Glomerular visceral epithelial cell (primary cell): Measurements from ENCODE around the gene CPA5.

Experiments used
- DNase-seq: peaks from one replicate; pipeline ENCODE4 v3.0.0-alpha.2; 2016; ENCODE audit errors: extremely low spot score

CPA5 gene, protein sequence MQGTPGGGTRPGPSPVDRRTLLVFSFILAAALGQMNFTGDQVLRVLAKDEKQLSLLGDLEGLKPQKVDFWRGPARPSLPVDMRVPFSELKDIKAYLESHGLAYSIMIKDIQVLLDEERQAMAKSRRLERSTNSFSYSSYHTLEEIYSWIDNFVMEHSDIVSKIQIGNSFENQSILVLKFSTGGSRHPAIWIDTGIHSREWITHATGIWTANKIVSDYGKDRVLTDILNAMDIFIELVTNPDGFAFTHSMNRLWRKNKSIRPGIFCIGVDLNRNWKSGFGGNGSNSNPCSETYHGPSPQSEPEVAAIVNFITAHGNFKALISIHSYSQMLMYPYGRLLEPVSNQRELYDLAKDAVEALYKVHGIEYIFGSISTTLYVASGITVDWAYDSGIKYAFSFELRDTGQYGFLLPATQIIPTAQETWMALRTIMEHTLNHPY

DNA sequence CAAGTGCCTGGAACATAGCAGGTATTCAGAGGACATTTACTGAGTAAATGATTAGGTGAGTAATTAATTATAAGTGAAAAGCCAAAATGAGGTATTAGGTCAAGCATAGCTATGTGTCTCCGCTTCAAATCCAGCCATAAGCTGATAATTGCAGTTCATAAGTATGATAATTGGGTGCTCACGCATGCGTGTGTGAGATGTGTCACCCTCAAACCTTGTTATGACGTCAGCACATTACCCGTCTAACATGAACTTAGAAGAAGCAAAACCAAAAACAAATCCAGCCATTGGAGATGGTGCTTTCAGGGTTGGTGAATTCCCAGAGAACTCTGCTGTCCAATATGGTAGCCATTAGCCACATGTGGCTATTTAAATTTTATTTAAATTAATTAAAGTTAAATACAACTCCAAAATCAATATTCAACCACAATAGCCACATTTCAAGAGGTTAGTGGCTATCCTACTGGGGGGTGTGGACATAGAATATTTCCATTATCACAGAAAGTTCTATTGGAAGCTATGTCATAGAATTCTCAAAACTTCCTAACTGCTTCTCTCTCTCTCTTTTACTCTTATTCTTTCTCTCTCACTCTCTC is at the start of gene CPA5:
TSS of gene CPA5 (plus strand) at position 546 of the 596 bp plus-strand sequence. CDS start 1,670 bp downstream, outside the sequence.
- no peak for DNase-seq

DNA sequence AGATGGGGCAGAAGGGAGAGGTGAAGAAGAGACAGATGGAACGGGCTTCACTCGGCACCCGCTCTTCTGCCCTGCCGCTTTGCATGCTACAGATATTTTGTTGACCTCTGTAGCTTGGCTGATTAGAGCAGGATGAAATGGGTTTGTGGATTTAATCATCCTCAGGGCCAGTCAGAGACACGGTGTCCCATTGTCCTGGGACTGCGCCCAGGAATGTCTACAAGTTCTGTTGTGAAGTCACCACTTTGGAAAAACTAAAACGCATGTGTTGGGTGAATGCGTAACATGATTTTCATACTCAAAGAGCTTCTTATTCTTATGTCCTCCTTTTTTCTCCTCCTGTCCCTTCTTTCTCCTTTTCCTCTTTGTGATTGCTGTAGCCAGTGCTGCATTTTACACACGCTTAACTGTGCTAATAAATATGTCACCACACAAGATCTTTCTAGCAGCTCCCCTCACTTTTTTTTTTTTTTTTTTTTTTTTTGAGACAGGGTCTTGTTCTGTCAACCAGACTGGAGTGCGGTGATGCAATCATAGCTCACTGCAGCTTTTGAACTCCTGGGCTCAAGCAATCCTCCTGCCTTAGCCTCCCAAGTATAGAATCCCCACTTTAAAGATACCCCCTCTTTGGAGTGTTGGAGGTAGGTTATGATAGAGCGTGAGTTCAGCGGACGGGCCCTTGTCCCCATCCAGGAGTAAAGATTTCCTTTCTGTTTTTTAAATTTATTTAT is 48.2 kb upstream of the CPA5 start:
- no peak for DNase-seq

DNA sequence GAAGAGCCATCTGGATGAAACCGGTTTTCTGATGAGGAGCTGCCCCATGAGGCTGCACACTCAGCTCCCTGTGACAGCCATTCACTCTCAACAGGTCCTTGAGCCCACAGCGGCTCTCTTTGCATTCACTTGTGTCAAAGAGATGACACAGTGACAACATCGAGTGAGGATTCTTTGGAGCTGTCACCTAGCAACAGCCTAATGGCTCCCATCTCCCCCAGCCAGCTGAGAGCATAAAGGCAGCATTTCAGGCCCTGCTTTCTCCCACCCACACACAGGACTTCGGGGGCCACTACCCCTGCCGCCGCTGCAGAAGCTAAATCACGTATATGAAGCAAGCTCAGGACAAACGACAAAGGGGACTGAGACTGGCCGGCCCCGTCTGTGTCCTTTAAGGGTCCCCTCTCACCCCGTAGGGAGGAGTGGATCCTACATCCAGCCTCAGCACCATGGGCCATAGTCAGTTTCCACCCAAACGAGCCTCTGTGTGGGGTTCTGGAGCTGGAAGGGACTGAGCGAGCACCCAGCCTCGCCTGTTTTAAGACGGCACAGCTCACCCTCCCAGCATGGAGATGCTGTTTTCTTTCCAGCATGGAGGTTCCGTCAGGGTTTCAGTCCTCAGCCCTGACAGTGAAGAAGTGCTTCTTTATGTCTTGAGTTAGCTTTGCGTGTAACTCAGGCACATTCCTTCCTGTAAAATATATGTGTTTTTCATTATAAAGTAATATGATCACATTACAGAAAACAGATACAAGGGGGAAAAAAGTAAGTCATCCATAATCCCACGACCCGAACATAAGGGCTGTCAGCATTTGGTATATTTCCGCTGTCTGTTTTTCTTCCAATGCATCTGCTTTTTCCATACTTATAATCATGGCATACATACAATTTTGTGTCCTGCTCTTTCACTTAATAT is 46.7 kb upstream of the CPA5 start:
- no peak for DNase-seq

DNA sequence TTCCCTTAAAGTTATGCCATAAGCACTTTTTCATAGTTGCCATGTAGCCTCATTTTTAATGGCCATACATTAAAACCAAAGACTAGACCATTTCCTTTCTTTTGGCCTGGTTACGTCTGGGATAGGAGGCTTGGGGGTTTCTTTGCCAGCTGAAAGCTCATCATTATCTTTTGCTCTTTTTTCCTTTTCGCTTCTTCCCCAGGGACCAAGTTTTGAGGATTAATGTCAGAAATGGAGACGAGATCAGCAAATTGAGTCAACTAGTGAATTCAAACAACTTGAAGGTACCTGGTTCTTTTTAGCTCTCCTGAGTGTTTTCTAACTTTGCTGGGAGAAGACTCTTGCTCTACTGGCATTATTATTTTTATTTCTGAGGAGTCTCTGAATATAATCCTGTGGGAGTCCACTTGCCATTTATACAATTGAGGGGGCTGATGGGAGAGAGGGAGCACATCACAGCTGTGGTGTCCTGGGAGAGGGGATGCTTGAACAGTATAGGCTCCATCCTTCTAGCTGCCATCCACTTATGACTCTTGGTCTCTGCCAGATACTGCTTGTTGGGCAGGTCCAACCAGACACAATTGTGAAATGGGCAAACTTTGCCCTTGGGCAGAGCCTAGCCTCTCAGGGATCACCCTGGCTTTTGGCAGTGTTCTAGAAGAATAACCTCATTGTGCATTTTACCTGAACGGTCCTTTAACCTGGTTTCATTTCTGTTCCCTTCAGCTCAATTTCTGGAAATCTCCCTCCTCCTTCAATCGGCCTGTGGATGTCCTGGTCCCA is 45.9 kb upstream of the CPA5 start:
- DNase-seq, result no peak

DNA sequence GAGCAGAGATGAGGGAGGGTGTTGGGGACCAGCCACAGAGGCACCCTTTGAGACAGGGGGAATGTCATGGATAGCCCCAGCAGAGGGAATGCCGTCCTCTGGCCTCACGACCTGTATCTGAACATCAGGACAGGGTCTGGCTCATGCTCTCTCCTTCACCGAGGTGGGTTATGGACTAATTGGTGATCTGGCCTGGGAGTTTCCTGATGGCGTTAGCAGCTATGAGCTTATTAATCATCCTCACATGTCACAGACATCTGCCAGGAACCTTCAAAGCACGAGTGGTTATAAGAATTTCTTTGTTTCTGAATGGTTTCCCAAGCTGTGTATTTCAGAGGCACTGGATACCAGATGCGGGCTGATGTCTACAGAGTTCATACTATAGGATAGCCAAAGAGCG is 44.8 kb upstream of the CPA5 start:
- DNase-seq, result no peak

DNA sequence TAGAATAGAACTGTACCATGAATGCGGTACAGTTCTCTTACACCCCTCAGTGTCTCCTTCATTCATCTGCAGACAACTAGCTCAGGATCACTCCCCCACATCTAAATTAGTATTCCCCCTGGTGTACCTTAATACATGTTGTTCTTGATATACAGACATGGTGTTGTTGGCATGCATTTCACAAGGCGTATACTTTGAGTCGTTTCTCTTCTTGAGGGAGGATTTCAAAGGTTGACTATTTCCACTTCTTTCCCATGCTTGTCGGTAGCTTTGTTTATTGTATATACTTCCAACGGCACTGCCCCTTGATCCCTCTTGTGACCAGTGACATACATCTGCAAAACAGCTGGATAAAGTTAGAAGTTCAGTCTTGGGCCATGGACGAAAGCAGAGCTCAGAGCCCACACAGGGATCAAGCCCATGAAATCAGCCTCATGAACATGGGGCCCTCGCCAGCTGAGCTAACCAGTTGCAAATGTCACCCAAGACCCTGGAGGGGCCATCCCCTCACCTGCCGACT is 43.1 kb upstream of the CPA5 start:
- DNase-seq, result no peak

DNA sequence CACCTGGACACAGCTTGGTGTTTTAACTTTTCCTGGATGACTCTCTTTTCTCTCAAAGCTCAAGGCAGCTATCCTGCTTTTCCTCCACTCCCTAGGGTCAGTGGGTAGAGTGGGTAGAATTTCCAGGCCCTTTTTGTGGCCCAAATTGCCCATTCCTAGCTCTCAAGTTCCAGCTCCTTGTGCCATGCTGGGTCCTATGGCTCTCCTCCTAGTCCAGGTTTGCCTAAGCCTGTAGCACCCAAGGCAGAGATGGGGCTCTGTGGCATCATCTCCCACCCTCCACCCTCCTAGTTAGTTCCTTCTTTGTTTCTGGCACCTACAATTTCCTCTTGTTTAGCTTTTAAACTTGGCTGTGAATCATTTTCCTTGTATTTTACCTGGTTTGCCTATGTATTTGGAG is 42.0 kb upstream of the CPA5 start:
- DNase-seq, result no peak

DNA sequence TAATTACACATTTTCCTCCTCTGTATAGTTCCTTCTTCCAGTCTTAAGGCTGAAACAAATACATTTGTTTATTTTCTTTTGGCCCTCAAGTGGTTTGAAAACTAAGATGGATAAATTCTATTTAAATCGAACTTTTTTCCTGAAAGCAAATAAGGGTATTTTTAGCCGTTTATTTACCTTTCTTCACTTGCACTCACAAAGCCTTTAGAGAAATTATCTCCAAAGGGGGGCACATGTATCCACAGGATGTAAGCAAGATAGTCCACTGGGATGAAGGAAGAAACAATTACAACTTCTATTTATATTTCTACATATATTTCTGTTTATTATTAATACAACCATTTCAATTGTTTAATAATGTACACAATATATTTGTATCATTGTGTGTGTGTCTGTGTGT is 41.5 kb upstream of the CPA5 start:
- DNase-seq, result no peak

DNA sequence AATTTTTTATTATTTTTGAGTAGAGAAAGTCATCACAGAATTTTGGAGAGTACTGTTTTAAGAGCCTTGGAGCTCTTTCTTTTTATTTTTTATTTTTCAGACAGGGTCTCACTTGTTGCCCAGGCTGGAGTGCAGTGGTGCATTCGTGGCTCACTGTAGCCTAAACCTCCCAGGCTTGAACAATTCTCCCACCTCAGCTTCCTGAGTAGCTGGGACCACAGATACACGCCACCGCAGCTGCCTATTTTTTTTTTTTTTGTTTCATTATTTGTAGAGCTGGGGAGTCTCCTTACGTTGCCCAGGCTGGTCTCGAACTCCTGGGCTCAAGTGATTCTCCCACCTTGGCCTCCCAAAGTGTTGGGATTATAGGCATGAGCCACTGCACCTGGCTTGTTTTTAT is 41.1 kb upstream of the CPA5 start:
- DNase-seq, result no peak

DNA sequence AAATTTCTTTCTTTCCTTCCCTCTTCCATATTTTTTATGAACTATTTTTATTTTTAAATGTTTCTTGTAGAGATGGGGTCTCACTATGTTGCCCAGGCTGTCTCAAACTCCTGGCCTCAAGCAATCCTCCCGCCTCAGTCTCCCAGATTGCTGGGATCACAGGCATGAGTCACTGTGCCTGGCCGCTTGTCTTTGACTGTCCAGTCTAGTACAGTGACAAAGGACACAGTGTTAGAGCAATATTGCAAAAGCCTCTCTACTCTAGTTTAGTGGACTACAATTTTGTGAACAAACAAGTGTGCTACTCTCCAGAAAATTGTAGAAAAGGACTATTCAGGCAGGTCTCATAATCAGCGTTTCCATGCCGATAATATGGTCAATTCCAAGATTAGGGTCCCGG is 40.6 kb upstream of the CPA5 start:
- no peak for DNase-seq

DNA sequence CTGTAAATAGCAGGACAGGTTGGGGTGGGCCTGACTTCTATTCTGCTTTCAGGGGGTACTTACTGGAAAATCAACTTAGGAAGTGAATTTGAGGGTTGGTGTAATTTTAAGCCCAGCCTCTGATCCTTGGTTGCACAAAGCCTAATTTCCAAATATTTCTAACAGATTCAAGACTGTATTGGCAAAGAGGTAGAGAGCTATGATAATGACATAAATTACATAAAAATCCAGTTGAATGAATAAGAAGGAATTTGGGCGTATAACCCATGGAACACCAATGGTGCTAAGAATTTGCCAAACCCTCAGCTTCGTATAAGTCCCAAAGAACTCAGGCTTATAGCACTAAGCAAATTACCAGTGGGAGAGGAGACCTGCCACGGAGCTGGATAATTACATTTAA is 39.7 kb upstream of the CPA5 start:
- DNase-seq, result no peak

DNA sequence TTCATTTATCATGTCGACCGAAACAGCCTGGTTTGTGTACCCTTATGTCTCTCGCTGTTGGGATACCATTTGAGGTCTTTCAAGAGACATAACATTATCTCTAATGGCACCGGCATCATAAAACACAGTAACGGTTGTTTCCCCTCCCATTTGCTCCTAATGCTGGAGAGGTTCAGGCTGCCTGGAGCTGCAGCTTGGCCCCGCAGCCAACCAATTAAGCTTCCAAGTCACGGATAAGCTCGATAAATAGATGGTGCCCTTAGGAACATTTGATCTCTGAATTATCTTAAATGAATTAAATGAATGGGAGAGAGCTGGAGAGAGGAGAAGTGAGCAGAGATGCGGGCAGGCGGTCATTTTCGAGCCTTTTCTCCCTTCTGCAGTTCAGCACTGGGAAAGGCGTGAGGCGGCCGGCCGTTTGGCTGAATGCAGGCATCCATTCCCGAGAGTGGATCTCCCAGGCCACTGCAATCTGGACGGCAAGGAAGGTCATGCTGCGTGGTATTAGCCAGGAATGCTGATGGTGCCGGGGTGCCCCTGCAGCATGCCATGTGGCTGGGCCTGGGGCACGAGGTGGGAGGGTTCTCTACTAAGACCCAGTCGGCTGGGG is 39.1 kb upstream of the CPA5 start:
- no peak for DNase-seq

DNA sequence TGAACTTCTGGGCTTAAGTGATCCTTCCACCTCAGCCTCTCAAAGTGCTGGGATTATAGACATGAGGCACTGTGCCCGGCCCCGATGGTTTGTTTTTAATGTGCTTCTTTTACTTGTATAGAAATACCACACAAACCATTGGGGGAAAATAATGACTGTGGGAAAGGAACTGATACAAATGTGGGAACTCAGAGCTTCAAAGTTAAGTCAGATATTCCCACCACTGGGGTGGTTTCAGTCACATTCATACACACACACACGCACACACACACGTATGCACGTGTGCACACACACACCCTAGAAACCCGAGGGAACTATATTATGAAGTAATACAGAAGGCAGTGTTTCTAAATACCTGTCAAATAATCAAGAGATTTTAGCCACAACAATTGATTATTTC is 34.6 kb upstream of the CPA5 start:
- DNase-seq, result no peak

DNA sequence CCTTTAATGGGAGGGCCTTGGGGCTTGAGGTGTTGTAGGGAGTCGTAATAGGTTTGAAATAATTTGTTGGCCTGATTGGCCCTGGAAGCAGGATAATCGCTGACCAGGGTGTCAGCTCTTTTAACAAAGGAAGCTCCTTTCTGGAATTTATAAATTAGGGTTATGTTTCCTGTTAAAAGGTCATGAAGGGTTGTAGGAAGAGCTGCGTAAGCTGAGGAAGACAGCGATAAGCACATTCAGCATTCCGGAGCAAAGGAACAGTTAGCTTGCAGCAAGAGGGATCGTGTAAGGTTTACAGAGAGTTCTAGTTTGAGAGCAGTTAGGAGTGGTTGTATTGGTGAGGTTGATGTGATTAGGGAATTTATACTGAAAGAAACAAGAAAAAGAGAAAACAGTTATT is 30.3 kb upstream of the CPA5 start:
- DNase-seq, result no peak

DNA sequence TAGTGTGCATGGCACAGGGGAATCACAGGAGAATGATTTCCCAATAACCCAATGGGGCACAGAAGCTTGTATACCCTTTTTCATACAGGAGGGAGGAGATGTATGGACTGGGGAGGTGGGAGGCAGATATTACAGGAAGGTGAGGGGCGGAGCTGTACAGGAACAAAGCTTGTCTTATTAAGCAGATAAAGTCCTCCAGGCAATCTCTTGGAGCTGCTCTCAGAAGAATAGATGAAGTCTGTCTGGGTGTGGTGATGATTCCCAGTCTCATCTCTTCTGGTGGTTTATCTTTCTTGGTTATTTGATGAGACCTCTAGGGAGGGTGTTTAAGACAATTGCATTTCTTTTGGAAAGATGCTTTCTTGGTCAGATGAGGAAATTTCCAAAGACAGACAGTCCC is 25.1 kb upstream of the CPA5 start:
- no peak for DNase-seq

DNA sequence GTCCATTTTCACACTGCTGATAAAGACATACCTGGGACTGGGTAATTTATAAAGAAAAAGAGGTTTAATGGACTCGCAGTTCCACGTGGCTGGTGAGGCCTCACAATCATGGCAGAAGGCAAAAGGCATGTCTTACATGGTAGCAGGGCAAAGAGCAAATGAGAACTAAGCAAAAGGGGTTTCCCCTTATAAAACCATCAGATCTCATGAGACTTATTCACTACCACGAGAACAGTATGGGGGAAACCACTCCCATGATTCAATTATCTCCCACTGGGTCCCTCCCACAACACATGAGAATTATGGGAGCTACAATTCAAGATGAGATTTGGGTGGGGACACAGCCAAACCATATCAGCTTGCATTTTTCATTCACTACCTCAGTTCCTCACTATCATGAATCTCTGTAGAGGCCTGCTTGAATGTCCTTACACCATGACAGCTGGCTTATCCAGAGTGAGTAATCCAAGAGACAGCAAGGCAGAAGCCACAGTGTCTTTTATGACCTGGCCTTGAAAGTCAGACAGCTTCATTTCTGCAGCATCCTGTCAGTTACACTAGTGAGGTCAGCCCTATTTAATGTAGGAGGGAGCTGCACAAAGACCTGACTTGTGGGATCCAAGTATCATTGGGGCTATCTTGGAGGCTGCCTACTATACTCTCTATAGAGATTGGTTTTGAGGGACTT is 22.9 kb upstream of the CPA5 start:
- DNase-seq, result peak; percentile 3

DNA sequence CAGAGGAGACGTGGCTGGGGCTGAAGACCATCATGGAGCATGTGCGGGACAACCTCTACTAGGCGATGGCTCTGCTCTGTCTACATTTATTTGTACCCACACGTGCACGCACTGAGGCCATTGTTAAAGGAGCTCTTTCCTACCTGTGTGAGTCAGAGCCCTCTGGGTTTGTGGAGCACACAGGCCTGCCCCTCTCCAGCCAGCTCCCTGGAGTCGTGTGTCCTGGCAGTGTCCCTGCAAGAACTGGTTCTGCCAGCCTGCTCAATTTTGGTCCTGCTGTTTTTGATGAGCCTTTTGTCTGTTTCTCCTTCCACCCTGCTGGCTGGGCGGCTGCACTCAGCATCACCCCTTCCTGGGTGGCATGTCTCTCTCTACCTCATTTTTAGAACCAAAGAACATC is 22.0 kb upstream of the CPA5 start:
- DNase-seq, result no peak

DNA sequence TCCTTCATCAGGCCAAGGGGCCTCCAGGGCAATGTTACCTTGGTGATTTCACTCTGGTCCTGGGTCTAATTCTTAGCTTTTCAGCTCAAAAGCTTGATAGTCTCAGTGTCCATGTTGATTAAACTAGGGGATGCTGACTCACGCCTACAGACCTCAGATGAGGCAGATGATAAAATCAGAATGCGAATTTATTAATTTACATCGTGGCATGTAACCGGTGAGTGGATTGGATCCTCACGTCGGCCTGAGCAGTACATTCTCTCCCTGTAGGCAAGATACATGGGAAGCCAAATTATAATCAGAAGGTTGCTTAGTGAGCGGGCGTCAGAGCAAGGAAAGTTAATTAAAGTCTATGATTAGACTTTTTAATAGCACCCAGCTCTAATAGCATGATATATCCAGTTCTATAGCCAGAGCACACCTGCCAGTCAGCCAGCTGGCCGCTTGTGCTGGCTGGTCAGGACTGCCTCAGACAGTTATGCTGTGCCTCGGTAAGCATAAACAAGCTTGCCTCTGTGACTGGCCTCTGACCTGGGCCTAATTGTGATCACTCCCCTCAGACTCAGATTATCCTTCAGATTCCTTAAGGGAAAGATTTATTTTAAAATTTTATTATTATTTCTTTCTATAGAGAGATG is 20.2 kb upstream of the CPA5 start:
- DNase-seq, result no peak

DNA sequence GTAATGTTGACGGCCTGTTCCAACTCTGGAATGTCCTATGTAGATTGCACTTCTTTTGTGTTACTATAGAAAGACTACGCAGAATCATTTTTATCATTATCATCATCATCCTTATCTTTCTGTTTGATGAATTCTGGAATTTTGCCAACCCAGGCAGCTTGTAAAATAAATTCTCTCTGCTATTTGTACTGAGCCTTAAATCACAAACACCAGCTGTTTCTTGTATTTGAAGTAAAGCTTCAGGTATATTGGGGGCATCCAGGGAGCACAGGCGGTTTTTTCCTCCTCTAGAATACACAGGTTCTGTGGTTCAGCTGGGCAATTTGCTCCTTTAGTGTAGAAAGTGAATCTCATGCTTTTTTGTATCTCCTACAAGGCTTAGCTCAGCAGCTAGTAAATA is 14.9 kb upstream of the CPA5 start:
- no peak for DNase-seq
